BE2C (cell line): Measurements from ENCODE around the gene RECK.

Experiments used
- DNase-seq: peaks from one replicate; pipeline ENCODE4 v3.0.0-alpha.2; 2020
- H3K27me3 ChIP-seq: fragments of 250-450 bp; sonication (Bioruptor Pico); 2 replicates; pipeline ENCODE4 v1.5.1; 2020; ENCODE audit warnings: mild to moderate bottlenecking
- H3K36me3 ChIP-seq: fragments of 250-450 bp; sonication (Bioruptor Pico); 2 replicates; pipeline ENCODE4 v1.5.1; 2020; ENCODE audit warnings: mild to moderate bottlenecking
- H3K4me1 ChIP-seq: fragments of 250-450 bp; sonication (Bioruptor Pico); 2 replicates; pipeline ENCODE4 v1.5.1; 2020
- H3K4me3 ChIP-seq: 2 replicates; pipeline ENCODE4 v1.5.1; 2011; ENCODE audit warnings: low read depth, low read length
- H3K9me3 ChIP-seq: fragments of 250-450 bp; sonication (Bioruptor Pico); 2 replicates; pipeline ENCODE4 v1.5.1; 2020
- TF ChIP-seq, protein P1 (sequence below): IDR thresholded peaks from 2 replicates; pipeline ENCODE4 v1.5.1; 2012; ENCODE audit warnings: mild to moderate bottlenecking, low read depth, low read length

RECK gene

GRCh38 chr9:36110434-36110833 lies 73.7 kb downstream of the RECK start:
- H3K27me3 ChIP-seq = no peaks in the 10 kb centered on the region
- H3K36me3 ChIP-seq = no peaks in the 10 kb centered on the region
- no peaks in the 10 kb centered on the region; the same call in 1 of the 2 replicates for H3K9me3 ChIP-seq
- H3K4me3 ChIP-seq = no peak overlapping the region
- TF ChIP-seq, protein P1, sequence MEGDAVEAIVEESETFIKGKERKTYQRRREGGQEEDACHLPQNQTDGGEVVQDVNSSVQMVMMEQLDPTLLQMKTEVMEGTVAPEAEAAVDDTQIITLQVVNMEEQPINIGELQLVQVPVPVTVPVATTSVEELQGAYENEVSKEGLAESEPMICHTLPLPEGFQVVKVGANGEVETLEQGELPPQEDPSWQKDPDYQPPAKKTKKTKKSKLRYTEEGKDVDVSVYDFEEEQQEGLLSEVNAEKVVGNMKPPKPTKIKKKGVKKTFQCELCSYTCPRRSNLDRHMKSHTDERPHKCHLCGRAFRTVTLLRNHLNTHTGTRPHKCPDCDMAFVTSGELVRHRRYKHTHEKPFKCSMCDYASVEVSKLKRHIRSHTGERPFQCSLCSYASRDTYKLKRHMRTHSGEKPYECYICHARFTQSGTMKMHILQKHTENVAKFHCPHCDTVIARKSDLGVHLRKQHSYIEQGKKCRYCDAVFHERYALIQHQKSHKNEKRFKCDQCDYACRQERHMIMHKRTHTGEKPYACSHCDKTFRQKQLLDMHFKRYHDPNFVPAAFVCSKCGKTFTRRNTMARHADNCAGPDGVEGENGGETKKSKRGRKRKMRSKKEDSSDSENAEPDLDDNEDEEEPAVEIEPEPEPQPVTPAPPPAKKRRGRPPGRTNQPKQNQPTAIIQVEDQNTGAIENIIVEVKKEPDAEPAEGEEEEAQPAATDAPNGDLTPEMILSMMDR = no peak
- peaks cover 14% of the 10 kb centered on the region for H3K4me1 ChIP-seq
- DNase-seq = no peak

- DNase-seq = no peak
- Histone ChIP-seq H3K4me3 (no peak overlapping the region), H3K9me3 (no peaks in the 10 kb centered on the region; the same call in 1 of the 2 replicates), H3K27me3 (no peaks in the 10 kb centered on the region), H3K36me3 (no peaks in the 10 kb centered on the region), H3K4me1 (peaks cover 14% of the 10 kb centered on the region)
- TF ChIP-seq, protein P1 = no peak
These were observed 75.8 kb downstream of the RECK start for GRCh38 chr9:36112516-36112915.

DNA sequence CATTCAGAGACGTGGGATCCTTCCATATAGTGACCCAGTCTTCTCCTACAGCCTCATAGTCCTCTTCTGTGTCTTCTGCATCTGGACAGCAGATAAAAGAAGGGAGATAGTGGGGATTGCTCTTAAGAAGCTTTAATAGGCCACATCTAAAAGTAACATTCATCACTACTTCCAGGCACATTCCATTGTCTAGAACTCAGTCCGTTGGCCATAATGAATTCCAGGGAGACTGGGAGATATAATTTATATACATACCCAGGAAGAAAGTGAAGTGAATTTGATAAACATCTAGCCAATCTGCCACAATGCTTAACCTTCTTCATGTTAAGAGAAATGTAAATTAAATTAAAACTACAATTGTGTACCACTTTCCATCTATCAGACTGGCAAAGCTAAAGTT lies 77.3 kb downstream of the RECK start:
- no peak for DNase-seq
- no peaks in the 10 kb centered on the region; the same call in 1 of the 2 replicates for H3K9me3 ChIP-seq
- no peaks in the 10 kb centered on the region for H3K36me3 ChIP-seq
- no peaks in the 10 kb centered on the region for H3K27me3 ChIP-seq
- H3K4me3 ChIP-seq = no peak overlapping the region
- TF ChIP-seq, protein P1 = no peak
- peaks cover 14% of the 10 kb centered on the region for H3K4me1 ChIP-seq

GRCh38 chr9:36116593-36116992 lies 79.9 kb downstream of the RECK start:
- no peak overlapping the region for H3K4me3 ChIP-seq
- peaks cover 14% of the 10 kb centered on the region for H3K4me1 ChIP-seq
- no peaks in the 10 kb centered on the region; the same call in 1 of the 2 replicates for H3K9me3 ChIP-seq
- TF ChIP-seq, protein P1 = no peak
- no peak for DNase-seq
- no peaks in the 10 kb centered on the region for H3K36me3 ChIP-seq
- no peaks in the 10 kb centered on the region for H3K27me3 ChIP-seq

GRCh38 chr9:36118201-36118600 lies 81.5 kb downstream of the RECK start:
- TF ChIP-seq, protein P1 = no peak
- no peaks in the 10 kb centered on the region for H3K9me3 ChIP-seq
- no peaks in the 10 kb centered on the region for H3K27me3 ChIP-seq
- peaks cover 5% of the 10 kb centered on the region; the same call in 1 of the 2 replicates for H3K4me1 ChIP-seq
- no peak overlapping the region for H3K4me3 ChIP-seq
- H3K36me3 ChIP-seq = no peaks in the 10 kb centered on the region
- DNase-seq = no peak

GRCh38 chr9:36118706-36119105 lies 82.0 kb downstream of the RECK start:
- no peak for DNase-seq
- TF ChIP-seq, protein P1 = no peak
- H3K36me3 ChIP-seq = no peaks in the 10 kb centered on the region
- no peaks in the 10 kb centered on the region for H3K27me3 ChIP-seq
- peaks cover 5% of the 10 kb centered on the region; the same call in 1 of the 2 replicates for H3K4me1 ChIP-seq
- no peaks in the 10 kb centered on the region for H3K9me3 ChIP-seq
- H3K4me3 ChIP-seq = no peak overlapping the region
